Ovary (tissue), 9 donors: ENCODE measurements around the gene TSPAN2. TPM values are rescaled to one million over a fixed set of nuclear protein-coding genes. Genes with fewer than 3 reads are reported as not detected.
A peak's percentile ranks its signal among the peaks of the same experiment; 100 is the strongest.

ENCODE experiments used
- DNase-seq, 5 donors: peaks; one replicate each; pipeline ENCODE4 v3.0.0-alpha.2; 2019 to 2020
- H3K27ac ChIP-seq, 2 donors: fragments of 200-600 bp; one replicate each; pipeline versions ENCODE4 v1.5.1 to v1.8.0; 2019 to 2022
- H3K27me3 ChIP-seq: fragments of 200-600 bp; one replicate; pipeline ENCODE4 v1.8.0; 2022
- H3K36me3 ChIP-seq: fragments of 200-600 bp; sonication (generic); one replicate; pipeline ENCODE4 v1.5.1; 2019
- H3K4me1 ChIP-seq: one replicate; pipeline ENCODE4 v1.8.1; 2013; ENCODE audit warnings: mild to moderate bottlenecking, moderate library complexity; ENCODE audit not compliant: insufficient read depth
- H3K4me3 ChIP-seq: fragments of 200-600 bp; sonication (generic); one replicate; pipeline ENCODE4 v1.5.1; 2017
- H3K9me3 ChIP-seq, 2 donors: fragments of 200-600 bp in 1 of 2; sonication (generic) in 1 of 2; one replicate each; pipeline versions ENCODE4 v1.5.1 to v1.8.1; 2013 to 2019; ENCODE audit warnings: mild to moderate bottlenecking in 1 of 2, moderate library complexity in 1 of 2
- CTCF ChIP-seq, 3 donors: fragments of 450-650 bp in 2 of 3; fragments of 200-600 bp in 1 of 3; IDR thresholded peaks; one replicate each; pipeline versions ENCODE4 v1.5.1 to v1.8.0; 2016 to 2022; ENCODE audit warnings: antibody characterized with exemption in 3 of 3, mild to moderate bottlenecking in 1 of 3
- EP300 ChIP-seq: sonication (generic); formaldehyde crosslinking; IDR thresholded peaks from one replicate; pipeline ENCODE4 v1.6.1; 2017; ENCODE audit warnings: antibody characterized with exemption
- POLR2A ChIP-seq: fragments of 450-650 bp; IDR thresholded peaks from one replicate; pipeline ENCODE4 v1.6.1; 2017; ENCODE audit warnings: antibody characterized with exemption, mild to moderate bottlenecking, moderate library complexity
- WGBS, 3 donors: extraction: QIAGEN DNeasy Blood & Tissue Kit in 1 of 3; methylation state at CpG; one replicate each; pipeline versions ENCODE4 v1.1.5 to v1.1.7; 2013 to 2017; 5-methylcytosine and 5-hydroxymethylcytosine counted together
- intact Hi-C, 4 donors: fragments of 100-400 bp; cut with DNase I; formaldehyde crosslinking; loops; one replicate each; pipeline versions ENCODE4 v1.11.0 to v1.15.1; 2022 to 2023
- polyA plus RNA-seq, 2 donors: library from polyadenylated mRNA; stranded (reverse); fragments of 200-250 nt in 1 of 2; fragments of 350-450 nt in 1 of 2; fragmentation: Illumina TruSeq in 1 of 2; extraction: RNeasy Lipid Tissue Mini Kit (QIAGEN cat#74804) in 1 of 2; gene quantifications; one replicate each; pipeline ENCODE4 v1.2.3, GENCODE V29; 2013 to 2014
- total RNA-seq, 7 donors: library from RNA; depleted of rRNA in 2 of 7; stranded (reverse); fragments of >200 nt in 2 of 7; fragmentation: NEBNext Ultra II Directional in 3 of 7; extraction: Animal tissue kit (Norgen Biotek cat#: 25700) in 3 of 7; gene quantifications; one replicate each; pipeline versions ENCODE4 v1.1.0 to v1.2.4, GENCODE V29; 2016 to 2023
- donor health status: DM: no; HTN: no; CAD: no; lungs with moderate emphysema.
- donor health status: DM: no; HTN: no; CAD: no.
- donor health status: Bipolar disorder and iron deficiency.
- donor health status: DM: yes; HTN: yes; CAD: no.
- donor health status: DM: no; HTN: no; CAD: no.
- donor health status: DM: yes; HTN: yes; CAD: no.

The TSPAN2 gene
- total and polyA plus RNA-seq, 9 donors = 1.7 to 21.4 (median 4.1) TPM

- TF ChIP-seq POLR2A (no peak), EP300 (no peak), CTCF (IDR thresholded peaks at IDR 0.05) (no peak)
- no peaks in the 10 kb centered on the region for H3K27me3 ChIP-seq
- H3K4me1 ChIP-seq = no peaks in the 10 kb centered on the region
- intact Hi-C loops = no loop called here
- no peak overlapping the region for H3K4me3 ChIP-seq
- H3K36me3 ChIP-seq = no peaks in the 10 kb centered on the region
- no peak overlapping the region for H3K27ac ChIP-seq
- WGBS, 3 donors = 95 to 100% (median 97%) methylated on average over 1 of the region's 1 CpG
- DNase-seq = no peak
- no peaks in the 10 kb centered on the region for H3K9me3 ChIP-seq
These were observed 2.9 kb upstream of the TSPAN2 start for GRCh38 chr1:115092175-115092574.

GRCh38 chr1:115091572-115091971 is 2.3 kb upstream of the TSPAN2 start:
- 95 to 96% (median 95%) methylated on average over 2 of the region's 2 CpGs for WGBS, 3 donors
- H3K27ac ChIP-seq = no peak overlapping the region
- intact Hi-C loops = no loop called here
- no peak for TF ChIP-seq CTCF (IDR thresholded peaks at IDR 0.05)
- no peak for TF ChIP-seq EP300
- no peak for TF ChIP-seq POLR2A
- no peaks in the 10 kb centered on the region for H3K4me1 ChIP-seq
- H3K9me3 ChIP-seq = no peaks in the 10 kb centered on the region
- H3K27me3 ChIP-seq = no peaks in the 10 kb centered on the region
- DNase-seq = no peak
- H3K36me3 ChIP-seq = no peaks in the 10 kb centered on the region
- H3K4me3 ChIP-seq = no peak overlapping the region

GRCh38 chr1:115090956-115091355 is 1.7 kb upstream of the TSPAN2 start:
- Histone ChIP-seq H3K4me3 (no peak overlapping the region), H3K27me3 (no peaks in the 10 kb centered on the region), H3K27ac (no peak overlapping the region), H3K4me1 (no peaks in the 10 kb centered on the region), H3K36me3 (no peaks in the 10 kb centered on the region), H3K9me3 (no peaks in the 10 kb centered on the region)
- WGBS, 3 donors = 95 to 96% (median 95%) methylated on average over 4 of the region's 4 CpGs
- no peak for TF ChIP-seq EP300
- TF ChIP-seq POLR2A = no peak
- no peak for TF ChIP-seq CTCF (IDR thresholded peaks at IDR 0.05)
- no peak for DNase-seq
- intact Hi-C loops = no loop called here

- no peaks in the 10 kb centered on the region for H3K36me3 ChIP-seq
- intact Hi-C loops = no loop called here
- WGBS, 3 donors = 56 to 58% (median 58%) methylated on average over 8 of the region's 8 CpGs
- TF ChIP-seq CTCF (IDR thresholded peaks at IDR 0.05) (no peak), EP300 (no peak), POLR2A (no peak)
- no peaks in the 10 kb centered on the region for H3K9me3 ChIP-seq
- no peak overlapping the region for H3K4me3 ChIP-seq
- no peak for DNase-seq
- no peaks in the 10 kb centered on the region for H3K27me3 ChIP-seq
- no peaks in the 10 kb centered on the region for H3K4me1 ChIP-seq
- H3K27ac ChIP-seq = no peak overlapping the region
These were observed 1.2 kb upstream of the TSPAN2 start for GRCh38 chr1:115090540-115090939.

GRCh38 chr1:115090186-115090490 is 835 bp upstream of the TSPAN2 start:
- no peak for DNase-seq
- TF ChIP-seq EP300 (no peak), POLR2A (no peak), CTCF (IDR thresholded peaks at IDR 0.05) (no peak)
- Histone ChIP-seq H3K27me3 (no peaks in the 10 kb centered on the region), H3K4me1 (no peaks in the 10 kb centered on the region), H3K27ac (no peak overlapping the region), H3K36me3 (no peaks in the 10 kb centered on the region), H3K9me3 (no peaks in the 10 kb centered on the region), H3K4me3 (peak overlapping the region; percentile 64)
- WGBS, 3 donors = 2 to 7% (median 3%) methylated on average over 2 of the region's 2 CpGs
- intact Hi-C loops = no loop called here
